Esophagus muscularis mucosa (tissue), 4 donors: ENCODE results near the gene PLCG2. TPM values are rescaled to one million over a fixed set of nuclear protein-coding genes. Genes with fewer than 3 reads are reported as not detected.
A peak's percentile ranks its signal among the peaks of the same experiment; 100 is the strongest.

Experiments used
- DNase-seq: peaks from one replicate; pipeline ENCODE4 v3.0.0-alpha.2; 2017; ENCODE audit errors: extremely low spot score
- H3K27ac ChIP-seq, 4 donors: fragments of 200-600 bp; sonication (generic); replicated peaks in 1 of 4; 1 replicate in 3 of 4; 2 replicates in 1 of 4; pipeline ENCODE4 v1.5.1; 2016 to 2019; ENCODE audit warnings: mild to moderate bottlenecking in 1 of 4
- H3K27me3 ChIP-seq, 4 donors: fragments of 200-600 bp; sonication (generic); one replicate each; pipeline versions ENCODE4 v1.5.1 to v1.6.0; 2016 to 2019
- H3K36me3 ChIP-seq, 4 donors: fragments of 200-600 bp; sonication (generic); one replicate each; pipeline ENCODE4 v1.5.1; 2016 to 2019
- H3K4me1 ChIP-seq, 4 donors: fragments of 200-600 bp; sonication (generic); one replicate each; pipeline ENCODE4 v1.5.1; 2016 to 2019
- H3K4me3 ChIP-seq, 4 donors: fragments of 200-600 bp; sonication (generic); 1 replicate in 2 of 4; 2 replicates in 2 of 4; pipeline ENCODE4 v1.5.1; 2016 to 2019; ENCODE audit warnings: mild to moderate bottlenecking in 4 of 4, moderate library complexity in 1 of 4
- H3K9me3 ChIP-seq, 4 donors: fragments of 200-600 bp; sonication (generic); 1 replicate in 3 of 4; 2 replicates in 1 of 4; pipeline ENCODE4 v1.5.1; 2016 to 2019
- EP300 ChIP-seq: sonication (generic); formaldehyde crosslinking; IDR thresholded peaks from one replicate; pipeline ENCODE4 v1.6.1; 2017; ENCODE audit warnings: antibody characterized with exemption
- POLR2A ChIP-seq: fragments of 450-650 bp; IDR thresholded peaks from one replicate; pipeline ENCODE4 v1.6.1; 2017; ENCODE audit warnings: antibody characterized with exemption, moderate library complexity, mild to moderate bottlenecking, low read depth
- POLR2AphosphoS5 ChIP-seq, 2 donors: sonication (generic); formaldehyde crosslinking; IDR thresholded peaks; one replicate each; pipeline ENCODE4 v1.6.1; 2017; ENCODE audit warnings: antibody characterized with exemption in 2 of 2
- WGBS: methylation state at CpG from one replicate; pipeline ENCODE4 v1.1.5; 2018; 5-methylcytosine and 5-hydroxymethylcytosine counted together
- intact Hi-C: fragments of 100-400 bp; cut with DNase I; formaldehyde crosslinking; loops from one replicate; pipeline ENCODE4 v1.15.1; 2023
- total RNA-seq, 4 donors: library from RNA; depleted of rRNA; stranded (reverse); fragments of >200 nt; gene quantifications; one replicate each; pipeline versions ENCODE4 v1.1.0 to v1.2.1, GENCODE V29; 2016
- TF ChIP-seq, protein P1 (sequence below), 3 experiments: fragments of 200-600 bp in 2 of 3; fragments of 450-650 bp in 1 of 3; sonication (generic) in 2 of 3; IDR thresholded peaks; one replicate each; pipeline ENCODE4 v1.5.1; 2017 to 2019; ENCODE audit warnings: antibody characterized with exemption in 3 of 3, mild to moderate bottlenecking in 2 of 3, moderate library complexity in 1 of 3

Gene PLCG2
- total RNA-seq, 4 donors from 2014 or later = 7.1 to 11.3 (median 9.9) TPM

DNA sequence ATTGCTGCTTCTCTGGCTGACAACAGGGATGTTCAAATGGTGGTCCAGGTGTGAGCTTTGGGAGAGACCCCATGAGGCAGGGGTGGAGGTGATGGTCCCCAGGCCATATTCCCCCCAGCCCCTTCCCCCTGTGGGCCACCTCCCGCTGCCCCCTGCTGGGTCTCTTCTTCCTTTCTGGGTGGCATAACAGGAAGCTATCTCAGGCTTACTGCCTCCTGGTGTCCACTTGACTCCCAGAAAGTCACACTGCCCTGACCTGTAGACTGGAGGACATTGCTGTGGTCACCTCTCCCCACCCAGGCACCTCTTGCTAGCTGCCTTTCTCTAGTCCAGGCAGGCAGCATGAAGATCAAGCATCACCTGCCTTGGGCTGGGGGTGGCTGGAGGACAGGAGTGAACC is 46.4 kb upstream of the PLCG2 start:
- Histone ChIP-seq H3K4me1 (peaks cover 12 to 19% (median 18%) of the 10 kb centered on the region in 4 donors), H3K27ac (no peak overlapping the region), H3K27me3 (no peaks in the 10 kb centered on the region), H3K9me3 (no peaks in the 10 kb centered on the region), H3K4me3 (no peak overlapping the region), H3K36me3 (no peaks in the 10 kb centered on the region)
- 83% methylated on average over 1 of the region's 1 CpG for WGBS
- intact Hi-C loops = loop anchor here (10.0 kb wide), 1 partner anchor 698 kb away; the partner anchor contains the start of gene ATMIN
- no peak for DNase-seq
- TF ChIP-seq EP300 (no peak), POLR2AphosphoS5 (IDR thresholded peaks at IDR 0.05) (no peak), POLR2A (no peak)
- TF ChIP-seq, protein P1, sequence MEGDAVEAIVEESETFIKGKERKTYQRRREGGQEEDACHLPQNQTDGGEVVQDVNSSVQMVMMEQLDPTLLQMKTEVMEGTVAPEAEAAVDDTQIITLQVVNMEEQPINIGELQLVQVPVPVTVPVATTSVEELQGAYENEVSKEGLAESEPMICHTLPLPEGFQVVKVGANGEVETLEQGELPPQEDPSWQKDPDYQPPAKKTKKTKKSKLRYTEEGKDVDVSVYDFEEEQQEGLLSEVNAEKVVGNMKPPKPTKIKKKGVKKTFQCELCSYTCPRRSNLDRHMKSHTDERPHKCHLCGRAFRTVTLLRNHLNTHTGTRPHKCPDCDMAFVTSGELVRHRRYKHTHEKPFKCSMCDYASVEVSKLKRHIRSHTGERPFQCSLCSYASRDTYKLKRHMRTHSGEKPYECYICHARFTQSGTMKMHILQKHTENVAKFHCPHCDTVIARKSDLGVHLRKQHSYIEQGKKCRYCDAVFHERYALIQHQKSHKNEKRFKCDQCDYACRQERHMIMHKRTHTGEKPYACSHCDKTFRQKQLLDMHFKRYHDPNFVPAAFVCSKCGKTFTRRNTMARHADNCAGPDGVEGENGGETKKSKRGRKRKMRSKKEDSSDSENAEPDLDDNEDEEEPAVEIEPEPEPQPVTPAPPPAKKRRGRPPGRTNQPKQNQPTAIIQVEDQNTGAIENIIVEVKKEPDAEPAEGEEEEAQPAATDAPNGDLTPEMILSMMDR (IDR thresholded peaks at IDR 0.05) = no peak

DNA sequence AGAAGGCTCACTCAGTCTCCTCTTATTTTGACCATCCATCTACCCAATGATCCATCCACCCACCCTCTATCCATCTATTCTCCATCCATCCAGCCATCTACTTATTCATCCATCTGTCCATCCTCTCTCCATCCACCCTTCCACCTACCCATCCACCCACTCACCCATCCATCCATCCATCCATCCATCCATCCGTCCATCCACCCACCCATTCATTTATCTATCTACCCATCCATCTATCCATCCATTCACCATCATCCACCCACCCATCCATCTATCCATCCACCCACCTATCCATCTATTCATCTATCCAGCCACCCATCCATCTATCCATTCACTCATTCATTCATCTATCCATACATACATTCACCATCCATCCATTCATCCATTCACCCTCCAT is 45.8 kb upstream of the PLCG2 start:
- WGBS = 78% methylated on average over 1 of the region's 1 CpG

DNA sequence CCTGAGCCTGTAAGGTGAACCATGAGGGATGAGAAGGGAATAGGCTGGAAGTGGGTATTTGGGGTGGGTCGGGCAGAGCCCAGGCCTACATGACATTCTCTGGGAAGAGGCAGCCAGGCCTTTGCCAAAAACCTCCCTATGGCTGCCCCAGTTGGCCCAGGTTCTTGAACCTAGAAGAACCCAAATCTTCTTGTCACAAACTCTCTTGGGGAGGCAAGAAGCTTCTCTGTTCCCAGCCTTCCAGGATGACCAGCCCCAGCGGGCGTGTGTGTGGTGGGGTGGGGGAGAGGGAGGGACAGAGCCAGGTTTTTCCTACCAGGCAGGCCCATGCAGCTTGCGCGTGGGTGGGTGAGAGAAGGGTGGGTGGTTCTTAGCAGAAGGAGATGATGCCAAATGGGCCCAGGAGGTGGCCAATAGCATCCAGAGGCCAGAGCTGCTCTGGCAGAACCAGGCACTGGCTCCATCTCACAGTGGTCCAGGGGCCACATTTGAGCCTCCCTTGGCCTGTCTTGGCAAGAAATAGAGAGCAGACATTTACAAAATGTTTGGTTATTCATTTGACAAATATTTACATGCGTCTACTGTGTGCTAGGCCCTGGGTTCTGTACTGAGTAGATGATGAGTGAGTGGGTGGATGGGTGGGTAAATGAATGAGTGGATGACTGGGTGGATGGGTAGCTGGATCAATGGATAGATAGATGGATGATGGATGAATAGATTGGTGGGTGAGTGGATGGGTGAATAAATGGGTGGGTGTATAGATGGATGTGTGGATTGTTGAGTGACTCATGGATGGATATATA is 44.3 kb upstream of the PLCG2 start:
- intact Hi-C loops = loop anchor here (5.0 to 10.0 kb wide), 2 partner anchors 333 to 700 kb away; partner anchors contain the start of gene ATMIN
- Histone ChIP-seq H3K9me3 (no peaks in the 10 kb centered on the region), H3K27me3 (no peaks in the 10 kb centered on the region), H3K36me3 (no peaks in the 10 kb centered on the region), H3K4me3 (no peak overlapping the region), H3K4me1 (peaks cover 12 to 27% (median 27%) of the 10 kb centered on the region in 4 donors), H3K27ac (no peak overlapping the region)
- TF ChIP-seq EP300 = no peak
- TF ChIP-seq POLR2AphosphoS5 (IDR thresholded peaks at IDR 0.05) = no peak
- TF ChIP-seq POLR2A = no peak
- TF ChIP-seq, protein P1 (IDR thresholded peaks at IDR 0.05) = no peak
- 88% methylated on average over 6 of the region's 6 CpGs for WGBS
- no peak for DNase-seq

More for the DNA sequence above, 45.8 kb upstream of the PLCG2 start:
- no peak for DNase-seq
- TF ChIP-seq, protein P1 (IDR thresholded peaks at IDR 0.05) = no peak
- no peak for TF ChIP-seq POLR2AphosphoS5 (IDR thresholded peaks at IDR 0.05)
- TF ChIP-seq EP300 = no peak
- TF ChIP-seq POLR2A = no peak
- H3K36me3 ChIP-seq = no peaks in the 10 kb centered on the region
- H3K4me3 ChIP-seq = no peak overlapping the region
- peaks cover 12 to 25% (median 24%) of the 10 kb centered on the region in 4 donors for H3K4me1 ChIP-seq
- H3K27me3 ChIP-seq = no peaks in the 10 kb centered on the region
- H3K9me3 ChIP-seq = no peaks in the 10 kb centered on the region
- no peak overlapping the region for H3K27ac ChIP-seq
- intact Hi-C loops = loop anchor here (10.0 kb wide), 1 partner anchor 698 kb away; the partner anchor contains the start of gene ATMIN

DNA sequence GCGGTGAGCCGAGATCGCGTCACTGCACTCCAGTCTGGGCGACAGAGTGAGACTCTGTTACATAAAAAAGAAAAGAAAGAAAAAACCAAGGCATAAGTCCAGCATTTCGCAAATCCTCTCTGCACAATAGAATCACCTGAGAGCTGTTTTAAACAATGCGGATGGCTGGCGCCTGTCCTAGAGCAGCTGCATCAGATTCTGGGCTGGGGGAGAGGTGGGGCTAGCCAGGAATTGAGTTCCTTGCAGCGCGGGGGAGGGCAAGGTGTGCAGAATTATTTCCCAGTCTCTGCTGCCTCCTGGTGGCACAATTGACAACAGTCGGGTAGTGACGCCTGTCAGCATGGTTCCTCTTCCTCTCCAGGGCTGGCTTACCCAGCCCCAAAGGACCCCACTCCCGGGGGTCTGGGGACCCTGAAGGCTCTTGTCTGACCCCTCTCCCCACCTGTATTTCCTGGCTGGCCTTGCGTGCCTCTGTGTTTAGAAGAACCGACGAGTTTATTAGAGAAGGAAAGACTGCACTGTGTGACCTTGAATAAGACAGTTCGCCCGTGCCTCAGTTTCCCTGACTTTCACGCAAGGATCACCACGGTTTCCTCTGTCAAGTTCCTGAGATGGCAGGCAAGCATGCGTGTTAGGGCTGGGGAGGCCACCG is 41.1 kb upstream of the PLCG2 start:
- H3K27me3 ChIP-seq = no peaks in the 10 kb centered on the region
- TF ChIP-seq POLR2A = no peak
- TF ChIP-seq POLR2AphosphoS5 (IDR thresholded peaks at IDR 0.05) = peak; percentile 46 to 79
- no peak for TF ChIP-seq EP300
- TF ChIP-seq, protein P1 (IDR thresholded peaks at IDR 0.05) = peak; percentile 82 to 90 (median 89)
- peaks cover 0 to 12% (median 11%) of the 10 kb centered on the region in 4 donors for H3K4me1 ChIP-seq
- peak; percentile 94 for DNase-seq
- 17% methylated on average over 20 of the region's 22 CpGs for whole genome bisulfite sequencing
- peak overlapping the region; percentile 23 to 43 (median 31) for H3K4me3 ChIP-seq
- peak overlapping the region in 3 of 4 donors; percentile 24 to 64 (median 52) for H3K27ac ChIP-seq
- H3K9me3 ChIP-seq = no peaks in the 10 kb centered on the region
- H3K36me3 ChIP-seq = no peaks in the 10 kb centered on the region
- intact Hi-C loops = loop anchor here (5.0 to 10.0 kb wide), 2 partner anchors 336 to 703 kb away; partner anchors contain the start of gene ATMIN
